Measurements from ENCODE around the gene RSPH1.

RSPH1 gene

DNA sequence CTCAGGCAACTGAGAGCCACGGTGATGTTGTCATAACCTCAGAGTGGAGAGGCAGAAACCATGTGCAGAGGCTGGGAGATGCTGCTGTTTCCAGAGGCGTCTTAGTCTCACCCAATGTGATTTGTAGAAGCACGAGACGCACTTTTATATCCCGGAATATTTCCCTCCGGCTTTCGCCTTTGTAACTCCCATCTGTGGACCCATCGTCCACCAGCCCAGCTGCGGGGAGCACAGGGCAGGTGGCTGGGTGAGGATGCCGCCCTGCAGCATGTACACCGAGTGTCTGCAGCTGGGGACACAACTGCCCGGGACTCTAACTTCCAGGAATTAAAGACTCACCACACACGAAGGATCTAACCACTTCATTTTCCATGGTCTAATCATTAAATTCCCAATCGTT is 48.8 kb downstream of the RSPH1 start:
- DNase-seq (ENCODE audit: extremely low read depth, low read depth) = no peak
- TF ChIP-seq, protein P1, sequence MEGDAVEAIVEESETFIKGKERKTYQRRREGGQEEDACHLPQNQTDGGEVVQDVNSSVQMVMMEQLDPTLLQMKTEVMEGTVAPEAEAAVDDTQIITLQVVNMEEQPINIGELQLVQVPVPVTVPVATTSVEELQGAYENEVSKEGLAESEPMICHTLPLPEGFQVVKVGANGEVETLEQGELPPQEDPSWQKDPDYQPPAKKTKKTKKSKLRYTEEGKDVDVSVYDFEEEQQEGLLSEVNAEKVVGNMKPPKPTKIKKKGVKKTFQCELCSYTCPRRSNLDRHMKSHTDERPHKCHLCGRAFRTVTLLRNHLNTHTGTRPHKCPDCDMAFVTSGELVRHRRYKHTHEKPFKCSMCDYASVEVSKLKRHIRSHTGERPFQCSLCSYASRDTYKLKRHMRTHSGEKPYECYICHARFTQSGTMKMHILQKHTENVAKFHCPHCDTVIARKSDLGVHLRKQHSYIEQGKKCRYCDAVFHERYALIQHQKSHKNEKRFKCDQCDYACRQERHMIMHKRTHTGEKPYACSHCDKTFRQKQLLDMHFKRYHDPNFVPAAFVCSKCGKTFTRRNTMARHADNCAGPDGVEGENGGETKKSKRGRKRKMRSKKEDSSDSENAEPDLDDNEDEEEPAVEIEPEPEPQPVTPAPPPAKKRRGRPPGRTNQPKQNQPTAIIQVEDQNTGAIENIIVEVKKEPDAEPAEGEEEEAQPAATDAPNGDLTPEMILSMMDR (IDR thresholded peaks at IDR 0.05; ENCODE audit: low read depth, low read length, missing control alignments) = no peak

DNA sequence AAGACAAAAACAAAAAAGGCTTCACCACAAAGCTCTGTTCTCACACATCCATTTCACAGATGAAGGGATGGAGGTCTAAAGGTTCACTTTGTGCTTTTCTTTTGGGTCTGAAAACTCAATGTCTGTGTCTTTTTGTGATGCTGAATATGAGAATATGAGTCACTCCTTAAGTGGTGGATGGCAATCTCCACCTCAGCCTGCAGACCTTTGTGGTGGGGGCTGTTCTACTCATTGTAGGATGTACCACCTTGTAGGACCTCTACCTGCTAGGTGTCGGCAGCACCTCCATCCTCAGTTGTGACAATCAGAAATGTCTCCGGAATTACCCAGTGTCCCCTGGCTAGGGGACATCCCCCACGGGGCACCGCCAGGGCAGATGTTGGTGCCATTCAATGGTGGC is 49.5 kb downstream of the RSPH1 start:
- DNase-seq (ENCODE audit: extremely low read depth, low read depth) = no peak
- TF ChIP-seq, protein P1 (IDR thresholded peaks at IDR 0.05; ENCODE audit: low read depth, low read length, missing control alignments) = no peak
- no peak overlapping the region for H3K4me3 ChIP-seq (replicated peaks; ENCODE audit: low read depth, low read length)

More for the DNA sequence above, 48.8 kb downstream of the RSPH1 start:
- H3K4me3 ChIP-seq (replicated peaks; ENCODE audit: low read depth, low read length) = no peak overlapping the region

DNA sequence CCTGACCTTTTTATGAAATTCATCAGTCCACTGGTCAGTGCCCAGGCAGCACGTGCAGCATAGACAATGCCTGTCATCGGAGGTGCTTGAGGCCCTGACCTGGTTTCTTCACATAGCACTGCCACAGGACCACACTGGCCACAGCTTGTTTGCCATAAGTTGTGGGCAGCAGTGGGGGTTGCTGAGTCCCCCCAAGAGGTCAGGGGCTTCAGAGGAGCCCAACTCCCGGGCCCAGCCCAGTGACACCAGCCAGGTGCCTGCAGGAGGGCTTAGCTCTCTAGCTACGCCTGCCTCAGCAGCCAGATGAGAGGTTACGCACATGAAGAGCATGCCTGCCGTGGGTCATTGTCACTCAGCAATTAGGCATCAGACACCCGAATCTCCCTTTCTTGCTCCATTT is 50.7 kb downstream of the RSPH1 start:
- TF ChIP-seq, protein P1 (IDR thresholded peaks at IDR 0.05; ENCODE audit: low read depth, low read length, missing control alignments) = no peak
- no peak for DNase-seq (ENCODE audit: extremely low read depth, low read depth)
- H3K4me3 ChIP-seq (replicated peaks; ENCODE audit: low read depth, low read length) = no peak overlapping the region

DNA sequence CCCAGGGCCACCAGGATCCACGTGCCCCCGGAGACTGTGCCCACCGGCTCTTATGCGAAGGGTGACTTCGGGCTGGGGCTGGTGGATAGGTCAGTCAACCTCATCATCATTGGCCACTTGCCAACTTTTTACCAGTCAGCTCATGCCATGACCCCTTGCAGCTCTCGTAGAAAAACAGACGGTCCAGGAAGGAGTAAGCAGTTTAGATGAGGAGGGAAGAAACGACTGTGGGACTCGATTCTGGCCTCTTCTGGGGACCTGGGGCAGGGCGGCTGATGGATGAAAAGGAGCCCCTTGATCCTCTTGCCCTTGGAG is 51.3 kb downstream of the RSPH1 start:
- DNase-seq (ENCODE audit: extremely low read depth, low read depth) = no peak
- TF ChIP-seq, protein P1 (IDR thresholded peaks at IDR 0.05; ENCODE audit: low read depth, low read length, missing control alignments) = no peak

DNA sequence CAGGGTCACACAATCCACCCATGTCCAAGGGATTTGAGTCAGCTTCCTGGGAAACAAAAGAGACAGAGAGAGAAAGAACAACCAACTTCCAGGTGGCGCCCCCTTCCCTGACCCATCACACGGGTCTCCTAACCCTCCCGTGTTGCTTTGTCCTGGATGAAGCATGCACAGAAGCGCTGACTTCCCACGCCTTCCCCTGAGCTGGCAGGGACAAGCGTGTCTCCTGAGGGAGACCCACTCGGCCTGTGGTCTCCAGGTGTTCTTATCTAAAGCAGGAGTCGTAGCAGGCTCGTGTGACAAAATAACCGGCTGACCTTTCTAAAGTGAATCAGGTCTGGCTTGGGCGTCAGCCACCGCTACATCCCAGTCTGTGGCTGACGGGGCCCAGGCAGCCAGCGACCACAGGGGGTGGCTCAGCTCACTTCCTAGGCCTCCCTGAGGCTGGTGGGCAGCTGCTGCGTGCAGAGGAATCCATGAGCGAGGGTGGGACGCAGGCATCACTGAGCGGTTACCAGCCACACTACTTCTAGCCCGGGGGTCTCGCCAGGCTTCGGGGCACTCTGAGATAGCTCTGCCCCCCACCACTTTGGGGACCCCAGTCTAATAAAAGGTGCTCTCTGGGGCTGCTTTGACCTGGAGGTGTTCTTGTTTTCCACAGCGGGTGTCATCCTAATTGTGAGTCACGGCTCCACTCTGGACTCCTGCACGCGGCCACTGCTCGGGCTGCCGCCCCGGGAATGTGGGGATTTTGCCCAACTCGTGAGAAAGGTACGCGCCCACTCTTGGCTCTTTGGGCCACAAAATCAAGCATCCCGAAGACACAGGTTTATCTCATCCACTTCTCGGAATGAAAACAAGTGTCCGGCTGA is 51.9 kb downstream of the RSPH1 start:
- no peak for DNase-seq (ENCODE audit: extremely low read depth, low read depth)
- TF ChIP-seq, protein P1 (IDR thresholded peaks at IDR 0.05; ENCODE audit: low read depth, low read length, missing control alignments) = no peak
- no peak overlapping the region for H3K4me3 ChIP-seq (replicated peaks; ENCODE audit: low read depth, low read length)

More for the DNA sequence above, 51.3 kb downstream of the RSPH1 start:
- H3K4me3 ChIP-seq (replicated peaks; ENCODE audit: low read depth, low read length) = no peak overlapping the region

DNA sequence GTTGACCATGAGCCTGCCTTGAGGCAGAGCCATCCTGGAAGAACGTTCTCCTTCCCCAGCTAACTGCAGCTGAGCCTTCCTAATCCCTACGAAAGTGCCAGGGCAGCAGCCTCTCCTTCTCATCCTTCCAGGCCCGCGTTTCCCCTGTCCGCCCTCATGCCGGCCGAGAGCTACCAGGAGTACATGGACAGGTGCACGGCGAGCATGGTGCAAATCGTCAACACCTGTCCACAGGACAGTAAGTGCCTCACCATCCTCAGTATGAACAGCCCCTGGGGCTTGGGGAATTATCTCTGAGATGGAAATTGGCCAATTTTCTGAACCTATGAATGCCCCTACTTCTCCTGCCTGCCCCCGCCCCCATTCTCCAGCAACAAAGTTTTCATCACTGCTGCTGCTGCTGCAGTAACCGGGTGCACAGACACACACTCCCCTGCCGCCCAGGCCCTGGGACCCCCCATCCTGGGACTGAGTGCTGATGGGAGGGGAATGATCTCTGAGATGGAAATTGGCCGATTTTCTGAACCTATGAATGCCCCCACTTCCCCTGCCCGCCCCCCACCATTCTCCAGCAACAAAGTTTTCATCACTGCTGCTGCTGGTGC is 52.7 kb downstream of the RSPH1 start:
- TF ChIP-seq, protein P1 (IDR thresholded peaks at IDR 0.05; ENCODE audit: low read depth, low read length, missing control alignments) = no peak
- no peak for DNase-seq (ENCODE audit: extremely low read depth, low read depth)
- H3K4me3 ChIP-seq (replicated peaks; ENCODE audit: low read depth, low read length) = no peak overlapping the region

Data from HFF-Myc (cell line).